Measurements from ENCODE around the gene AGA.
A peak's percentile ranks its signal among the peaks of the same experiment; 100 is the strongest.

Gene AGA

GRCh38 chr4:177441803-177442622, at the start of gene AGA:
TSS of gene AGA (minus strand) at chr4:177442437. CDS start at chr4:177442375, 62 bp downstream.
- DNase-seq = peak; percentile 98

- no peak for DNase-seq
Measured at GRCh38 chr4:177492022-177492421, 49.8 kb upstream of the AGA start.

GRCh38 chr4:177490769-177491168, 48.5 kb upstream of the AGA start:
- no peak for DNase-seq

- no peak for DNase-seq
Measured at GRCh38 chr4:177489471-177490246, 47.4 kb upstream of the AGA start.

- DNase-seq = no peak
Measured at GRCh38 chr4:177487977-177488376, 45.7 kb upstream of the AGA start.

GRCh38 chr4:177485528-177485927, 43.3 kb upstream of the AGA start:
- DNase-seq = no peak

GRCh38 chr4:177484613-177485021, 42.4 kb upstream of the AGA start:
- DNase-seq = no peak

- no peak for DNase-seq
Measured at GRCh38 chr4:177483760-177484159, 41.5 kb upstream of the AGA start.

- no peak for DNase-seq
Measured at GRCh38 chr4:177483271-177483670, 41.0 kb upstream of the AGA start.

- no peak for DNase-seq
Measured at GRCh38 chr4:177482367-177482766, 40.1 kb upstream of the AGA start.

- no peak for DNase-seq
Measured at GRCh38 chr4:177480795-177481194, 38.6 kb upstream of the AGA start.

GRCh38 chr4:177479063-177479462, 36.8 kb upstream of the AGA start:
- no peak for DNase-seq

GRCh38 chr4:177478496-177478895, 36.3 kb upstream of the AGA start:
- DNase-seq = no peak

GRCh38 chr4:177473991-177474390, 31.8 kb upstream of the AGA start:
- no peak for DNase-seq

GRCh38 chr4:177464026-177464425, 21.8 kb upstream of the AGA start:
- DNase-seq = no peak

- DNase-seq = no peak
Measured at GRCh38 chr4:177461606-177462005, 19.4 kb upstream of the AGA start.

GRCh38 chr4:177460460-177460859, 18.2 kb upstream of the AGA start:
- DNase-seq = no peak

- DNase-seq = no peak
Measured at GRCh38 chr4:177455561-177455970, 13.3 kb upstream of the AGA start.

- DNase-seq = no peak
Measured at GRCh38 chr4:177453116-177453515, 10.9 kb upstream of the AGA start.

- no peak for DNase-seq
Measured at GRCh38 chr4:177451108-177451500, 8.9 kb upstream of the AGA start.

GRCh38 chr4:177450426-177451107, 8.3 kb upstream of the AGA start:
- DNase-seq = no peak

GRCh38 chr4:177448850-177449249, 6.6 kb upstream of the AGA start:
- DNase-seq = no peak

- DNase-seq = no peak
Measured at GRCh38 chr4:177447417-177448004, 5.3 kb upstream of the AGA start.

All from activated CD8-positive, alpha-beta memory T cell treated with anti-CD3 and anti-CD28 coated beads for 24 hours (primary cell).